Epithelial cell of umbilical artery (primary cell): Measurements from ENCODE around the gene FGF22. TPM values are rescaled to one million over a fixed set of nuclear protein-coding genes. Genes with fewer than 3 reads are reported as not detected.

Experiments
- total RNA-seq: library from RNA; depleted of rRNA; stranded (reverse); fragments of >200 nt; gene quantifications from 2 replicates; pipeline ENCODE4 v1.2.3, GENCODE V29; 2014

Gene FGF22
- total RNA-seq = not detected in 2 replicates

GRCh38 chr19:639253-640160, at the start of gene FGF22:
FGF22 (plus strand) TSS chr19:639879; CDS start chr19:639926, 47 bp downstream.

GRCh38 chr19:633068-633785, 6.5 kb upstream of the FGF22 start, which contains the start of gene POLRMT:
POLRMT (minus strand) TSS chr19:633537; CDS start chr19:633512, 25 bp downstream.

GRCh38 chr19:662962-663681, 23.4 kb downstream of the FGF22 start, which contains the start of gene RNF126:
RNF126 (minus strand) TSS chr19:663214; CDS start chr19:663121, 93 bp downstream.

GRCh38 chr19:676339-677105, 36.8 kb downstream of the FGF22 start, which contains the start of gene FSTL3:
FSTL3 (plus strand) TSS chr19:676392; CDS start chr19:676424, 32 bp downstream.

Other genes with a start within 250 kb of the FGF22 start
- 0.30 and 1.6 TPM in 2 replicates for gene C2CD4C, start 230.7 kb upstream of the FGF22 start, total RNA-seq
- gene SHC2, start 178.8 kb upstream of the FGF22 start, total RNA-seq = 2.1 and 6.8 TPM in 2 replicates
- gene MADCAM1, start 143.4 kb upstream of the FGF22 start, total RNA-seq = not detected in 2 replicates
- gene TPGS1, start 132.4 kb upstream of the FGF22 start, total RNA-seq = 41.3 and 56.2 TPM in 2 replicates
- gene CDC34, start 108.1 kb upstream of the FGF22 start, total RNA-seq = 87.4 and 97.4 TPM in 2 replicates
- gene GZMM, start 95.8 kb upstream of the FGF22 start, total RNA-seq = not detected in 2 replicates
- gene BSG, start 67.3 kb upstream of the FGF22 start, total RNA-seq = 307 and 357 TPM in 2 replicates
- gene HCN2, start 50.0 kb upstream of the FGF22 start, total RNA-seq = under 0.01 and 1.3 TPM in 2 replicates
- 25.3 and 27.5 TPM in 2 replicates for gene POLRMT, start 6.3 kb upstream of the FGF22 start, total RNA-seq
- gene RNF126, start 23.3 kb downstream of the FGF22 start, total RNA-seq = 38.3 and 40.9 TPM in 2 replicates
- 18.1 and 47.4 TPM in 2 replicates for gene FSTL3, start 36.5 kb downstream of the FGF22 start, total RNA-seq
- gene PRSS57, start 55.6 kb downstream of the FGF22 start, total RNA-seq = not detected in 2 replicates
- 2.4 and 5.5 TPM in 2 replicates for gene PALM, start 69.1 kb downstream of the FGF22 start, total RNA-seq
- not detected in 2 replicates for gene MISP, start 111.2 kb downstream of the FGF22 start, total RNA-seq
- 107 and 220 TPM in 2 replicates for gene PTBP1, start 157.6 kb downstream of the FGF22 start, total RNA-seq
- 0.15 and 0.97 TPM in 2 replicates for gene PLPPR3, start 182.1 kb downstream of the FGF22 start, total RNA-seq
- not detected in 2 replicates for gene AZU1, start 188.0 kb downstream of the FGF22 start, total RNA-seq
- gene PRTN3, start 201.1 kb downstream of the FGF22 start, total RNA-seq = not detected in 2 replicates
- not detected in 2 replicates for gene ELANE, start 212.4 kb downstream of the FGF22 start, total RNA-seq
- gene CFD, start 219.8 kb downstream of the FGF22 start, total RNA-seq = 0.30 and 1.3 TPM in 2 replicates